IMR-90 (cell line): ENCODE measurements around the gene SCARF2. TPM values are rescaled to one million over a fixed set of nuclear protein-coding genes. Genes with fewer than 3 reads are reported as not detected.
"Not testable (repeated sequence)": the region's sequence is repeated elsewhere in the genome, so short reads cannot be mapped to it uniquely, and the experiment has no call there.

Source experiments
- ATAC-seq: fragments of 200-7000 bp; cut with Tn5 transposase; 2 replicates; pipeline ENCODE4 v1.9.1; 2020; ENCODE audit warnings: low read depth, mild to moderate bottlenecking, moderate library complexity
- BruUV-seq: library from RNA; stranded (reverse); fragments of 400-500 nt; replicated peaks from 2 replicates; lab custom pipeline; 2021; lab: Mats Ljungman, UMichigan
- CTCF ChIA-PET: fragments of 300-600 bp; formaldehyde crosslinking; extraction: SDS; loops from one replicate; lab custom pipeline; 2021; ENCODE audit warnings: antibody characterized with exemption; lab: Yijun Ruan, JAX
- POLR2A ChIA-PET: fragments of 300-600 bp; sonication (Branson Sonifier 250); formaldehyde crosslinking; loops from one replicate; lab custom pipeline; 2022; ENCODE audit warnings: antibody characterized with exemption; ENCODE audit not compliant: unreplicated experiment; lab: Charles Lee
- DNase-seq: peaks from one replicate; pipeline ENCODE4 v3.0.0; 2013
- H2AFZ ChIP-seq: replicated peaks from 2 replicates; pipeline ENCODE3; 2013; ENCODE audit warnings: low read length, mild to moderate bottlenecking; ENCODE audit not compliant: poor library complexity
- H2AK5ac ChIP-seq: 2 replicates; pipeline ENCODE4 v1.6.1; 2013; ENCODE audit warnings: low read depth, low read length, inconsistent platforms
- H2AK9ac ChIP-seq: replicated peaks from 2 replicates; pipeline ENCODE3; 2013; ENCODE audit warnings: mild to moderate bottlenecking, low read depth, low read length, moderate library complexity; ENCODE audit not compliant: poor library complexity
- H2BK120ac ChIP-seq: 2 replicates; pipeline ENCODE4 v1.6.1; 2013; ENCODE audit warnings: low read depth, low read length, inconsistent platforms
- H2BK15ac ChIP-seq: 3 replicates; pipeline ENCODE4 v1.6.1; 2013; ENCODE audit warnings: low read depth, low read length, inconsistent platforms
- H2BK20ac ChIP-seq: 2 replicates; pipeline ENCODE4 v1.6.1; 2013; ENCODE audit warnings: low read depth, mild to moderate bottlenecking, inconsistent platforms, low read length, moderate library complexity
- H2BK5ac ChIP-seq: 2 replicates; pipeline ENCODE4 v1.6.1; 2013; ENCODE audit warnings: mild to moderate bottlenecking, low read depth, low read length, inconsistent platforms; ENCODE audit not compliant: poor library complexity, severe bottlenecking
- H3K14ac ChIP-seq: replicated peaks from 2 replicates; pipeline ENCODE4 v1.6.1; 2013; ENCODE audit warnings: low read depth, low read length, inconsistent platforms
- H3K18ac ChIP-seq: 2 replicates; pipeline ENCODE4 v1.6.1; 2013; ENCODE audit warnings: low read depth, low read length, control low read depth
- H3K23ac ChIP-seq: 2 replicates; pipeline ENCODE4 v1.6.1; 2013; ENCODE audit warnings: low read depth, low read length, inconsistent platforms
- H3K27ac ChIP-seq: 2 replicates; pipeline ENCODE4 v1.5.1; 2013; ENCODE audit warnings: mild to moderate bottlenecking, control low read depth, low read length; ENCODE audit not compliant: insufficient read depth
- H3K27me3 ChIP-seq: 2 replicates; pipeline ENCODE4 v1.6.1; 2013; ENCODE audit warnings: low read length; ENCODE audit not compliant: control insufficient read depth, insufficient read depth
- H3K36me3 ChIP-seq: 2 replicates; pipeline ENCODE4 v1.6.1; 2013; ENCODE audit warnings: low read length, mixed read lengths; ENCODE audit not compliant: control insufficient read depth, insufficient read depth
- H3K4ac ChIP-seq: 2 replicates; pipeline ENCODE4 v1.6.1; 2013; ENCODE audit warnings: low read depth, low read length, inconsistent platforms
- H3K4me1 ChIP-seq: 2 replicates; pipeline ENCODE4 v1.6.1; 2013; ENCODE audit warnings: low read length, mixed read lengths; ENCODE audit not compliant: control insufficient read depth, insufficient read depth
- H3K4me2 ChIP-seq: 2 replicates; pipeline ENCODE4 v1.6.1; 2013; ENCODE audit warnings: low read depth, mild to moderate bottlenecking, control low read depth, low read length, moderate library complexity
- H3K4me3 ChIP-seq: 2 replicates; pipeline ENCODE4 v1.5.1; 2013; ENCODE audit warnings: low read depth, mild to moderate bottlenecking, control low read depth, low read length, moderate library complexity; ENCODE audit not compliant: insufficient read depth
- H3K56ac ChIP-seq: 2 replicates; pipeline ENCODE4 v1.6.1; 2013; ENCODE audit warnings: low read length, inconsistent platforms; ENCODE audit not compliant: insufficient read depth; ENCODE audit errors: extremely low read depth
- H3K79me1 ChIP-seq, 2 experiments: 2 replicates each; pipeline ENCODE4 v1.6.1; 2013; ENCODE audit warnings: low read length in 2 of 2, inconsistent platforms in 1 of 2, low read depth in 1 of 2
- H3K9ac ChIP-seq: 2 replicates; pipeline ENCODE4 v1.6.1; 2013; ENCODE audit warnings: low read depth, low read length, control low read depth
- H3K9me1 ChIP-seq: 2 replicates; pipeline ENCODE4 v1.6.1; 2013; ENCODE audit warnings: low read length, inconsistent platforms; ENCODE audit not compliant: insufficient read depth
- H3K9me3 ChIP-seq: 2 replicates; pipeline ENCODE4 v1.6.1; 2013; ENCODE audit warnings: low read length; ENCODE audit not compliant: control insufficient read depth, insufficient read depth
- H4K20me1 ChIP-seq: 2 replicates; pipeline ENCODE4 v1.6.1; 2013; ENCODE audit warnings: low read length, inconsistent platforms; ENCODE audit not compliant: insufficient read depth
- H4K5ac ChIP-seq: 2 replicates; pipeline ENCODE4 v1.6.1; 2013; ENCODE audit warnings: mild to moderate bottlenecking, low read depth, low read length, control low read depth
- H4K8ac ChIP-seq, 2 experiments: 2 replicates each; pipeline ENCODE4 v1.6.1; 2013; ENCODE audit warnings: low read depth in 2 of 2, low read length in 2 of 2, control low read depth in 1 of 2, inconsistent platforms in 1 of 2
- H4K91ac ChIP-seq: 2 replicates; pipeline ENCODE4 v1.6.1; 2013; ENCODE audit warnings: low read depth, low read length, inconsistent platforms; ENCODE audit not compliant: insufficient read depth
- BHLHE40 ChIP-seq: fragments of 150-350 bp; IDR thresholded peaks from 2 replicates; pipeline ENCODE4 v1.6.1; 2016; ENCODE audit warnings: mild to moderate bottlenecking, low read depth, low read length
- FOS ChIP-seq: fragments of 150-350 bp; IDR thresholded peaks from 2 replicates; pipeline ENCODE4 v1.6.1; 2016; ENCODE audit warnings: low read depth, low read length
- POLR2A ChIP-seq: IDR thresholded peaks from 2 replicates; pipeline ENCODE4 v1.6.1; 2012; ENCODE audit warnings: mild to moderate bottlenecking, low read depth, low read length
- WGBS, 2 experiments: methylation state at CpG; one replicate each; pipeline versions ENCODE4 v1.1.5 to v1.1.7; 2013; ENCODE audit warnings: missing lambda C conversion rate in 2 of 2; ENCODE audit not compliant: insufficient read length in 1 of 2; ENCODE audit errors: extremely low coverage in 2 of 2; 5-methylcytosine and 5-hydroxymethylcytosine counted together
- dilution Hi-C: fragments of 300-500 bp; cut with HindIII; formaldehyde crosslinking; loops from one replicate; pipeline ENCODE4 v1.14.3; 2018; ENCODE audit warnings: low sequenced_read_pairs; ENCODE audit not compliant: unreplicated experiment
- in situ Hi-C: fragments of 300-500 bp; cut with MboI; formaldehyde crosslinking; loops from 3 replicates; pipeline ENCODE4 v1.14.3; 2019; ENCODE audit warnings: low sequenced_read_pairs, inconsistent platforms, mixed read lengths
- intact Hi-C: fragments of 100-400 bp; cut with micrococcal nuclease; formaldehyde crosslinking; loops from 2 replicates; pipeline ENCODE4 v1.10.0; 2022
- polyA plus RNA-seq, 3 experiments: library from polyadenylated mRNA; depleted of rRNA; stranded (reverse); fragments of >200 nt; gene quantifications; 2 replicates each; pipeline ENCODE4 v1.2.3, GENCODE V29; 2012; ENCODE audit warnings: low replicate concordance in 1 of 3
- total RNA-seq: library from RNA; depleted of rRNA; stranded (reverse); fragments of >200 nt; gene quantifications from 2 replicates; pipeline ENCODE4 v1.2.3, GENCODE V29; 2012

SCARF2 gene
- total and polyA plus RNA-seq, 2 of the 4 experiments (the other 2 are of a cell fraction) = 3.4 to 37.0 TPM

DNA sequence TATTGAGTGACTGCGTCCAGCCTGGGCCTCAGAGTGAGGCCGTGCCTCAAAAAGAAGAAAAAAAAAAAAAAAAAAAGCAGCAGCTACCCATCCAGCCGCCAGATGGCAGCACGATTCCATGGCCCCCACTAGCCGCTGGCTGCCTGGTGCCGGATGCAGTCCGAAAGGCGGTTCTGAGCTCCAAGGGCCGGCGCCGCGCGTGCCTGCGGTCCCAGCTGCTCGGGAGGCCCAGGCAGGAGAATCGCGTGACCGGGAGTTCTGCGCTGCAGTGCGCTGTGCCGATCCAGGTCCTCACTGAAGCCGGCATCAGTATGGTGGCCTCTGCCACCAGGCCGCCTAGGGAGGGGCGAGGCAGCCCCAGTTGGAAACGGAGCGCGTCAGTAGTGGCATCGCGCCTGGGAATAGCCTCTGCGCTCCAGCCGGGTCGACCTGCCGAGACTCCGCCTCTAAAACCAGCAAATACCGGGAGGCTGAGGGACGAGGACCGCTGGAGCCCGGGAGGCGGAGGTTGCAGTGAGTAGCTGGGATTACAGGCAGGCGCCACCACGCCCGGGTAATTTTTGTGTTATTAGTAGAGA lies 19.3 kb downstream of the SCARF2 start (continued):
- TF ChIP-seq POLR2A = 0 out of 2 replicates have a peak, but pooled peaks have one; percentile 51
- TF ChIP-seq BHLHE40 = peak; percentile 94
- no peak for TF ChIP-seq FOS

DNA sequence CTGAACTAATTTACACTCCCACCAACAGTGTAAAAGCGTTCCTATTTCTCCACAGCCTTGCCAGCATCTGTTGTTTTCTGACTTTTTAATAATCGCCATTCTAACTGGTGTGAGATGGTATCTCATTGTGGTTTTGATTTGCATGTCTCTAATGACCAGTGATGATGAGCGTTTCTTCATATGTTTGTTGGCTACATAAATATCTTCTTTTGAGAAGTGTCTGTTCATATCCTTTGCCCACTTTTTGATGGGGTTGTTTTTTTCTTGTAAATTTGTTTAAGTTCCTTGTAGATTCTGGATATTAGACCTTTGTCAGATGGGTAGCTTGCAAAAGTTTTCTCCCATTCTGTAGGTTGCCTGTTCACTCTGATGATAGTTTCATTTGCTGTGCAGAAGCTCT lies 21.9 kb downstream of the SCARF2 start:
- DNase-seq, H3K9ac ChIP-seq, H3K27me3 ChIP-seq, H3K18ac ChIP-seq, H3K9me1 ChIP-seq, H3K23ac ChIP-seq, H3K79me1 ChIP-seq, H3K56ac ChIP-seq, H2AK9ac ChIP-seq, H3K4ac ChIP-seq, H2BK120ac ChIP-seq, H2BK15ac ChIP-seq, CTCF ChIA-PET, H4K91ac ChIP-seq, H4K8ac ChIP-seq, H4K5ac ChIP-seq, BruUV-seq, H3K4me1 ChIP-seq, H3K9me3 ChIP-seq, H3K4me2 ChIP-seq, H3K36me3 ChIP-seq, H3K27ac ChIP-seq, H3K14ac ChIP-seq, H4K20me1 ChIP-seq, POLR2A ChIA-PET, H2BK20ac ChIP-seq, H3K4me3 ChIP-seq, dilution Hi-C loops, ATAC-seq, H2AK5ac ChIP-seq, H2BK5ac ChIP-seq, H2AFZ ChIP-seq, intact Hi-C loops: not testable (repeated sequence)
- WGBS, 2 experiments = no CpG with 5 or more reads among the region's 3 CpGs
- in situ Hi-C loops = loop anchor here (10.0 kb wide), 1 partner anchor 49 kb away; no protein-coding TSS in a partner anchor

DNA sequence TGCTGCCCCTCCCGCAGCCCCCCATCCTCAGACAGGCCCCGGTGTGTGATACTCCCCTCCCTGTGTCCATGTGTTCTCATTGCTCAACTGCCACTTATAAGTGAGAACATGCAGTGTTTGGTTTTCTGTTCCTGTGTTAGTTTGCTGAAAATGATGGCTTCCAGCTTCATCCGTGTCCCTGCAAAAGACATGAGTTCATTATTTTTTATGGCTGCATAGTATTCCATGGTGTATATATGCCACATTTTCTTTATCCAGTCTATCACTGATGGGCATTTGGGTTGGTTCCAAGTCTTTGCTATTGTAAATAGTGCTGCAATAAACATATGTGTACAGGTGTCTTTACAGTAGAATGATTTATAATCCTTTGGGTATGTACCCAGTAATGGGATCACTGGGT lies 22.4 kb downstream of the SCARF2 start:
- H3K4me1 ChIP-seq, H4K5ac ChIP-seq, H3K23ac ChIP-seq, intact Hi-C loops, H4K20me1 ChIP-seq, H3K9me3 ChIP-seq, H2AK9ac ChIP-seq, H3K36me3 ChIP-seq, H3K9me1 ChIP-seq, H2BK20ac ChIP-seq, DNase-seq, H4K91ac ChIP-seq, H2BK120ac ChIP-seq, H3K14ac ChIP-seq, H2AK5ac ChIP-seq, POLR2A ChIA-PET, H3K4ac ChIP-seq, dilution Hi-C loops, ATAC-seq, H2AFZ ChIP-seq, H3K4me2 ChIP-seq, H3K4me3 ChIP-seq, H3K79me1 ChIP-seq, H4K8ac ChIP-seq, BruUV-seq, H2BK15ac ChIP-seq, H3K18ac ChIP-seq, H3K27me3 ChIP-seq, H3K56ac ChIP-seq, H2BK5ac ChIP-seq, H3K27ac ChIP-seq, CTCF ChIA-PET, H3K9ac ChIP-seq: not testable (repeated sequence)
- no CpG with 5 or more reads among the region's 3 CpGs for WGBS, 2 experiments
- in situ Hi-C loops = loop anchor here (10.0 kb wide), 1 partner anchor 50 kb away; no protein-coding TSS in a partner anchor
